Loucy (cell line): ENCODE data around the gene TEDC2.

ENCODE experiments used
- EZH2phosphoT487 ChIP-seq: fragments of 200-600 bp; IDR thresholded peaks from 2 replicates; pipeline ENCODE4 v1.6.1; 2018; ENCODE audit warnings: antibody characterized with exemption, mild to moderate bottlenecking, moderate library complexity, borderline replicate concordance
- TF ChIP-seq, protein P1 (sequence below): fragments of 200-600 bp; sonication (generic); conservative IDR thresholded peaks from 2 replicates; pipeline ENCODE4 v1.5.1; 2014; ENCODE audit warnings: mild to moderate bottlenecking, antibody characterized with exemption, low read length

DNA sequence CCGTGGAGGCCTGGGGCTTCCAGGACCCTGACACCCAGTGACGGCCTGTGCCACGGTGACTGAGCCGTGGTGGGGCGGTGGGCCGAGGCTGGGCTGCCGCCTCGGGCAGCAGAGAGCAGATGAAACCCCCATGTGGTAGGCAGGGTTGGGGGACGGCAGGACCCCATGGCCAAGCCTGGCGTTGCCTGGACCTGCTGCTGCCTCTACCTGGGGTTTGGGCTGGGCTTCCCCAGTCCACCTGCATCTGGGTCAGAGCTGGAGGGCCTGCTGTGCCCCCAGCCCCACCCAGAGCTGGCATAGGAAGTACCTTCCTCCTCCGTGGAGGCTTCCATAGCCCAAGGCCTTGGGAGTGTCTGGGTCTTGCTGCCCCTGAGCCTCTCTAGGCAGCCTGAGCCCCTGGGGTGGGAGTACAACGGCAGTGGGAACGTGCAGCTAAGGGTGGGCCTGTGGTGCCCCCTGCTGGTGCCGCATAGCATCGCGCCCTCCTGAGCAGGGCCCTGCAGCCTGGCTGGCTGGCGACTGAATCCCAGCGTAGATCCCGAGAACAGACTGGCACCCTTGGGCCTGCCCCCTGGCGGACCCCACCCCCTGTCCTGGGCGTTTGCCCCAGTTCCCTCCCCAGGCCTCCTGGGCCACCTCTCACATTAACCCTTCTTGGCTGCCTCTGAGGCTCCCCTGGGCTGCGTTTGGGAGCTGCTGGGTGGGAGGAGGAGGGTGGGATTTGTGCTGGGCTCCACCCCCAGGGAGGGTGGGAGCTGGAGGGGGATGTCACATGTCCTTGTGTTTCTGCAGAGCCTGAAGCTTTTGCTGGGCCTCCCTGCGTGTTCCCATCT, 41.2 kb downstream of the TEDC2 start:
- TF ChIP-seq, protein P1, sequence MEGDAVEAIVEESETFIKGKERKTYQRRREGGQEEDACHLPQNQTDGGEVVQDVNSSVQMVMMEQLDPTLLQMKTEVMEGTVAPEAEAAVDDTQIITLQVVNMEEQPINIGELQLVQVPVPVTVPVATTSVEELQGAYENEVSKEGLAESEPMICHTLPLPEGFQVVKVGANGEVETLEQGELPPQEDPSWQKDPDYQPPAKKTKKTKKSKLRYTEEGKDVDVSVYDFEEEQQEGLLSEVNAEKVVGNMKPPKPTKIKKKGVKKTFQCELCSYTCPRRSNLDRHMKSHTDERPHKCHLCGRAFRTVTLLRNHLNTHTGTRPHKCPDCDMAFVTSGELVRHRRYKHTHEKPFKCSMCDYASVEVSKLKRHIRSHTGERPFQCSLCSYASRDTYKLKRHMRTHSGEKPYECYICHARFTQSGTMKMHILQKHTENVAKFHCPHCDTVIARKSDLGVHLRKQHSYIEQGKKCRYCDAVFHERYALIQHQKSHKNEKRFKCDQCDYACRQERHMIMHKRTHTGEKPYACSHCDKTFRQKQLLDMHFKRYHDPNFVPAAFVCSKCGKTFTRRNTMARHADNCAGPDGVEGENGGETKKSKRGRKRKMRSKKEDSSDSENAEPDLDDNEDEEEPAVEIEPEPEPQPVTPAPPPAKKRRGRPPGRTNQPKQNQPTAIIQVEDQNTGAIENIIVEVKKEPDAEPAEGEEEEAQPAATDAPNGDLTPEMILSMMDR, result peak; percentile 70
- no peak for TF ChIP-seq EZH2phosphoT487
